Activated T-helper 2 cell treated with anti-CD3 and anti-CD28 coated beads, Interferon-gamma antibody, Interleukin-2, Interleukin-4, amounts not matched to agents 10 μg/mL and 5 μg/mL and 100 μg/mL, durations not matched to agents 14 hours and 24 hours and 36 hours (primary cell): ENCODE data around the gene SFI1. TPM values are rescaled to one million over a fixed set of nuclear protein-coding genes. Genes with fewer than 3 reads are reported as not detected.

ENCODE experiments used
- DNase-seq: peaks from one replicate; pipeline ENCODE4 v3.0.0; 2021; ENCODE audit warnings: low spot score
- H3K27ac Mint-ChIP-seq: one replicate; pipeline ENCODE4 v1.8.0; 2021; ENCODE audit warnings: mixed read lengths
- H3K27me3 Mint-ChIP-seq: one replicate; pipeline ENCODE4 v1.8.0; 2021; ENCODE audit warnings: low read depth, mixed read lengths
- H3K36me3 Mint-ChIP-seq: one replicate; pipeline ENCODE4 v1.8.0; 2021; ENCODE audit warnings: low read depth, mixed read lengths
- H3K4me1 Mint-ChIP-seq: one replicate; pipeline ENCODE4 v1.8.0; 2021; ENCODE audit warnings: low read depth, mixed read lengths
- H3K4me3 Mint-ChIP-seq: one replicate; pipeline ENCODE4 v1.8.0; 2021; ENCODE audit warnings: low read depth, mild to moderate bottlenecking, moderate library complexity, mixed read lengths
- H3K9me3 Mint-ChIP-seq: one replicate; pipeline ENCODE4 v1.8.0; 2021; ENCODE audit warnings: mixed read lengths
- intact Hi-C: fragments of 100-400 bp; cut with micrococcal nuclease; formaldehyde crosslinking; loops from one replicate; pipeline ENCODE4 v1.15.1; 2023
- total RNA-seq: library from RNA; stranded (reverse); gene quantifications from 2 replicates; pipeline ENCODE4 v1.2.3, GENCODE V29; 2022

Gene SFI1
- total RNA-seq, 1 donor from 2014 or later = 409 TPM

GRCh38 chr22:31567196-31567595 is 70.9 kb downstream of the SFI1 start:
- no peak overlapping the region for H3K4me3 Mint-ChIP-seq
- intact Hi-C loops = no loop called here
- H3K27ac Mint-ChIP-seq = peak overlapping the region; percentile 6

GRCh38 chr22:31567702-31568101 is 71.4 kb downstream of the SFI1 start:
- intact Hi-C loops = no loop called here
- DNase-seq = no peak
- no peak overlapping the region for H3K4me3 Mint-ChIP-seq
- peaks cover 14% of the 10 kb centered on the region for H3K4me1 Mint-ChIP-seq
- peaks cover 66% of the 10 kb centered on the region for H3K36me3 Mint-ChIP-seq
- H3K27me3 Mint-ChIP-seq = no peaks in the 10 kb centered on the region
- H3K9me3 Mint-ChIP-seq = no peaks in the 10 kb centered on the region
- H3K27ac Mint-ChIP-seq = no peak overlapping the region

More at GRCh38 chr22:31567196-31567595, 70.9 kb downstream of the SFI1 start:
- H3K4me1 Mint-ChIP-seq = peaks cover 14% of the 10 kb centered on the region
- H3K9me3 Mint-ChIP-seq = no peaks in the 10 kb centered on the region
- H3K36me3 Mint-ChIP-seq = peaks cover 65% of the 10 kb centered on the region
- no peaks in the 10 kb centered on the region for H3K27me3 Mint-ChIP-seq
- DNase-seq = no peak

- no peak for DNase-seq
- Mint-ChIP-seq H3K27ac (peak overlapping the region; percentile 43), H3K4me1 (peaks cover 14% of the 10 kb centered on the region), H3K9me3 (no peaks in the 10 kb centered on the region), H3K27me3 (no peaks in the 10 kb centered on the region), H3K4me3 (no peak overlapping the region), H3K36me3 (peaks cover 72% of the 10 kb centered on the region)
- intact Hi-C loops = no loop called here
Measured at GRCh38 chr22:31569126-31569525, 72.8 kb downstream of the SFI1 start.

GRCh38 chr22:31572939-31573338 is 76.6 kb downstream of the SFI1 start:
- intact Hi-C loops = no loop called here
- Mint-ChIP-seq H3K36me3 (peaks cover 84% of the 10 kb centered on the region), H3K27ac (peak overlapping the region; percentile 28), H3K9me3 (no peaks in the 10 kb centered on the region), H3K4me1 (peaks cover 13% of the 10 kb centered on the region), H3K4me3 (no peak overlapping the region), H3K27me3 (no peaks in the 10 kb centered on the region)
- DNase-seq = no peak

GRCh38 chr22:31574055-31574670 is 77.8 kb downstream of the SFI1 start:
- H3K4me1 Mint-ChIP-seq = peaks cover 9% of the 10 kb centered on the region
- H3K27ac Mint-ChIP-seq = no peak overlapping the region
- H3K9me3 Mint-ChIP-seq = no peaks in the 10 kb centered on the region
- intact Hi-C loops = no loop called here
- no peak overlapping the region for H3K4me3 Mint-ChIP-seq
- H3K27me3 Mint-ChIP-seq = no peaks in the 10 kb centered on the region
- no peak for DNase-seq
- H3K36me3 Mint-ChIP-seq = peaks cover 80% of the 10 kb centered on the region

GRCh38 chr22:31575190-31575589 is 78.9 kb downstream of the SFI1 start:
- Mint-ChIP-seq H3K9me3 (no peaks in the 10 kb centered on the region), H3K4me3 (no peak overlapping the region), H3K27me3 (no peaks in the 10 kb centered on the region), H3K36me3 (peaks cover 79% of the 10 kb centered on the region), H3K4me1 (peaks cover 10% of the 10 kb centered on the region), H3K27ac (no peak overlapping the region)
- intact Hi-C loops = no loop called here
- DNase-seq = no peak

- no peaks in the 10 kb centered on the region for H3K9me3 Mint-ChIP-seq
- H3K4me3 Mint-ChIP-seq = no peak overlapping the region
- H3K27me3 Mint-ChIP-seq = no peaks in the 10 kb centered on the region
- peaks cover 82% of the 10 kb centered on the region for H3K36me3 Mint-ChIP-seq
- intact Hi-C loops = no loop called here
- peaks cover 13% of the 10 kb centered on the region for H3K4me1 Mint-ChIP-seq
- no peak overlapping the region for H3K27ac Mint-ChIP-seq
- DNase-seq = no peak
Measured at GRCh38 chr22:31577711-31578110, 81.4 kb downstream of the SFI1 start.

GRCh38 chr22:31578171-31578570 is 81.8 kb downstream of the SFI1 start:
- peaks cover 15% of the 10 kb centered on the region for H3K4me1 Mint-ChIP-seq
- H3K27me3 Mint-ChIP-seq = no peaks in the 10 kb centered on the region
- no peak overlapping the region for H3K4me3 Mint-ChIP-seq
- intact Hi-C loops = no loop called here
- no peak for DNase-seq
- H3K27ac Mint-ChIP-seq = no peak overlapping the region
- no peaks in the 10 kb centered on the region for H3K9me3 Mint-ChIP-seq
- peaks cover 77% of the 10 kb centered on the region for H3K36me3 Mint-ChIP-seq

GRCh38 chr22:31579835-31580242 is 83.5 kb downstream of the SFI1 start:
- DNase-seq = no peak
- Mint-ChIP-seq H3K36me3 (peaks cover 79% of the 10 kb centered on the region), H3K4me3 (no peak overlapping the region), H3K9me3 (no peaks in the 10 kb centered on the region), H3K4me1 (peaks cover 31% of the 10 kb centered on the region), H3K27ac (peak overlapping the region; percentile 13), H3K27me3 (no peaks in the 10 kb centered on the region)
- intact Hi-C loops = no loop called here

GRCh38 chr22:31583861-31584485 is 87.6 kb downstream of the SFI1 start:
- intact Hi-C loops = loop anchor here (2.0 kb wide), 2 partner anchors 47 to 87 kb away; partner anchors contain the start of gene SFI1
- DNase-seq = no peak
- no peaks in the 10 kb centered on the region for H3K9me3 Mint-ChIP-seq
- peaks cover 83% of the 10 kb centered on the region for H3K36me3 Mint-ChIP-seq
- H3K27me3 Mint-ChIP-seq = no peaks in the 10 kb centered on the region
- H3K27ac Mint-ChIP-seq = peak overlapping the region; percentile 30
- H3K4me1 Mint-ChIP-seq = peaks cover 52% of the 10 kb centered on the region
- no peak overlapping the region for H3K4me3 Mint-ChIP-seq

- Mint-ChIP-seq H3K27ac (peak overlapping the region; percentile 81), H3K9me3 (no peaks in the 10 kb centered on the region), H3K36me3 (peaks cover 87% of the 10 kb centered on the region), H3K27me3 (no peaks in the 10 kb centered on the region), H3K4me1 (peaks cover 53% of the 10 kb centered on the region), H3K4me3 (no peak overlapping the region)
- intact Hi-C loops = loop anchor here (2.0 kb wide), 2 partner anchors 46 to 88 kb away; partner anchors contain the start of gene SFI1
- DNase-seq = no peak
Measured at GRCh38 chr22:31584804-31585160, 88.4 kb downstream of the SFI1 start.

- Mint-ChIP-seq H3K4me1 (peaks cover 51% of the 10 kb centered on the region), H3K36me3 (peaks cover 81% of the 10 kb centered on the region)
- intact Hi-C loops = loop anchor here (2.0 kb wide), 2 partner anchors 45 to 89 kb away; partner anchors contain the start of gene SFI1
Measured at GRCh38 chr22:31585161-31585859, 89.0 kb downstream of the SFI1 start.

More at GRCh38 chr22:31585161-31585859, 89.0 kb downstream of the SFI1 start:
- Mint-ChIP-seq H3K4me3 (peak overlapping the region; percentile 20), H3K27me3 (no peaks in the 10 kb centered on the region), H3K9me3 (no peaks in the 10 kb centered on the region), H3K27ac (peak overlapping the region; percentile 81)
- DNase-seq = peak; percentile 20
